K562 (cell line): ENCODE results near the gene TINAGL1. TPM values are rescaled to one million over a fixed set of nuclear protein-coding genes. Genes with fewer than 3 reads are reported as not detected.
A peak's percentile ranks its signal among the peaks of the same experiment; 100 is the strongest.

Experiments used
- ERF ChIP-seq: fragments of 450-650 bp; formaldehyde crosslinking; IDR thresholded peaks from 2 replicates; pipeline ENCODE4 v1.4.0; 2020; ENCODE audit warnings: mild to moderate bottlenecking, mixed read lengths
- FOXA1 ChIP-seq: fragments of 450-650 bp; IDR thresholded peaks from 2 replicates; pipeline ENCODE4 v1.6.1; 2016; ENCODE audit warnings: mild to moderate bottlenecking, borderline replicate concordance
- HMGN3 ChIP-seq: IDR thresholded peaks from 2 replicates; pipeline ENCODE4 v1.6.1; 2011; ENCODE audit warnings: borderline replicate concordance, low read depth, mild to moderate bottlenecking, mixed read lengths, low read length; ENCODE audit not compliant: insufficient read length; ENCODE audit errors: extremely low read depth
- KLF16 ChIP-seq: IDR thresholded peaks from 2 replicates; pipeline ENCODE4 v1.6.1; 2016; ENCODE audit warnings: antibody characterized with exemption
- NBN ChIP-seq: fragments of 450-650 bp; IDR thresholded peaks from 2 replicates; pipeline ENCODE4 v1.6.1; 2016; ENCODE audit warnings: low read depth, mild to moderate bottlenecking
- RHOXF2B ChIP-seq: fragments of 250-450 bp; sonication (Bioruptor Pico); conservative IDR thresholded peaks from 2 replicates; pipeline ENCODE4 v1.5.1; 2021
- SREBF1 ChIP-seq: fragments of 150-350 bp; IDR thresholded peaks from 2 replicates; pipeline ENCODE4 v1.6.1; 2014; ENCODE audit warnings: antibody characterized with exemption, low read depth, low read length, borderline replicate concordance
- TAF9B ChIP-seq: fragments of 450-650 bp; IDR thresholded peaks from 2 replicates; pipeline ENCODE4 v1.6.1; 2018; ENCODE audit warnings: mild to moderate bottlenecking; ENCODE audit not compliant: partially characterized antibody
- TCF3 ChIP-seq: sonication (generic); formaldehyde crosslinking; IDR thresholded peaks from 2 replicates; pipeline ENCODE4 v1.4.0; 2020; ENCODE audit warnings: mild to moderate bottlenecking, missing genetic modification reagents
- WHSC1 ChIP-seq: IDR thresholded peaks from one replicate; pipeline ENCODE4 v1.6.1; 2012; ENCODE audit warnings: low read length, control low read depth, inconsistent platforms
- ZFP36 ChIP-seq: fragments of 150-350 bp; IDR thresholded peaks from 2 replicates; pipeline ENCODE4 v1.6.1; 2018; ENCODE audit warnings: low read length, low read depth; ENCODE audit not compliant: partially characterized antibody
- ZNF589 ChIP-seq: fragments of 200-800 bp; sonication (Bioruptor generic); IDR thresholded peaks from 2 replicates; pipeline ENCODE4 v1.6.1; 2016; ENCODE audit warnings: low read depth, missing genetic modification characterization, missing compliant biosample characterization
- ZNF695 ChIP-seq: fragments of 450-650 bp; formaldehyde crosslinking; IDR thresholded peaks from 2 replicates; pipeline ENCODE4 v1.4.0; 2020; ENCODE audit warnings: mild to moderate bottlenecking, moderate library complexity
- ZNF766 ChIP-seq: fragments of 200-800 bp; sonication (Bioruptor generic); conservative IDR thresholded peaks from 2 replicates; pipeline ENCODE4 v1.6.1; 2016; ENCODE audit warnings: missing genetic modification characterization, missing compliant biosample characterization
- polyA plus RNA-seq, 8 experiments: library from polyadenylated mRNA; depleted of rRNA in 4 of 8; stranded (reverse) in 5 of 8; unstranded in 3 of 8; fragments of >200 nt; fragmentation: Nextera tagmentation in 2 of 8; fragmentation: Illumina TruSeq in 1 of 8; extraction: Ambion mirVana in 2 of 8; extraction: Trizol in 1 of 8; gene quantifications; 2 replicates each; pipeline versions ENCODE4 v1.2.1 to v1.2.3, GENCODE V29; 2011 to 2014; ENCODE audit warnings: inconsistent platforms in 1 of 8, missing spikeins in 1 of 8
- total RNA-seq, 7 experiments: library from RNA; depleted of rRNA in 6 of 7; stranded (reverse); fragments of >200 nt in 6 of 7; fragmentation: Illumina TruSeq in 2 of 7; extraction: Trizol in 2 of 7; gene quantifications; 2 replicates each; pipeline versions ENCODE4 v1.2.1 to v1.2.3, GENCODE V29; 2011 to 2021; ENCODE audit warnings: low replicate concordance in 1 of 7
- TF ChIP-seq, protein P1 (sequence below): sonication (generic); formaldehyde crosslinking; IDR thresholded peaks from 2 replicates; pipeline ENCODE4 v1.8.0; 2022; ENCODE audit warnings: missing genetic modification reagents, mild to moderate bottlenecking, moderate library complexity, borderline replicate concordance
- TF ChIP-seq, protein P2 (sequence below): fragments of 450-650 bp; IDR thresholded peaks from 2 replicates; pipeline ENCODE4 v1.6.1; 2016
- TF ChIP-seq, protein P3 (sequence below): fragments of 450-650 bp; formaldehyde crosslinking; IDR thresholded peaks from 2 replicates; pipeline ENCODE4 v1.4.0; 2020; ENCODE audit warnings: mild to moderate bottlenecking, moderate library complexity
- TF ChIP-seq, protein P4 (sequence below), 2 experiments: IDR thresholded peaks; 2 replicates each; pipeline ENCODE4 v1.6.1; 2012; ENCODE audit warnings: improper control_type of control experiment in 2 of 2, low read depth in 2 of 2, low read length in 2 of 2, borderline replicate concordance in 1 of 2
- TF ChIP-seq, protein P5 (sequence below): sonication (generic); formaldehyde crosslinking; IDR thresholded peaks from 2 replicates; pipeline ENCODE4 v1.8.1; 2022; ENCODE audit warnings: missing genetic modification reagents

Gene TINAGL1
- total and polyA plus RNA-seq, 9 of the 15 experiments (the other 6 are each of a cell fraction or from before 2014, with no cell fraction given), result 0.04 to 1.2 (median 0.07) TPM; not detected in 4

DNA sequence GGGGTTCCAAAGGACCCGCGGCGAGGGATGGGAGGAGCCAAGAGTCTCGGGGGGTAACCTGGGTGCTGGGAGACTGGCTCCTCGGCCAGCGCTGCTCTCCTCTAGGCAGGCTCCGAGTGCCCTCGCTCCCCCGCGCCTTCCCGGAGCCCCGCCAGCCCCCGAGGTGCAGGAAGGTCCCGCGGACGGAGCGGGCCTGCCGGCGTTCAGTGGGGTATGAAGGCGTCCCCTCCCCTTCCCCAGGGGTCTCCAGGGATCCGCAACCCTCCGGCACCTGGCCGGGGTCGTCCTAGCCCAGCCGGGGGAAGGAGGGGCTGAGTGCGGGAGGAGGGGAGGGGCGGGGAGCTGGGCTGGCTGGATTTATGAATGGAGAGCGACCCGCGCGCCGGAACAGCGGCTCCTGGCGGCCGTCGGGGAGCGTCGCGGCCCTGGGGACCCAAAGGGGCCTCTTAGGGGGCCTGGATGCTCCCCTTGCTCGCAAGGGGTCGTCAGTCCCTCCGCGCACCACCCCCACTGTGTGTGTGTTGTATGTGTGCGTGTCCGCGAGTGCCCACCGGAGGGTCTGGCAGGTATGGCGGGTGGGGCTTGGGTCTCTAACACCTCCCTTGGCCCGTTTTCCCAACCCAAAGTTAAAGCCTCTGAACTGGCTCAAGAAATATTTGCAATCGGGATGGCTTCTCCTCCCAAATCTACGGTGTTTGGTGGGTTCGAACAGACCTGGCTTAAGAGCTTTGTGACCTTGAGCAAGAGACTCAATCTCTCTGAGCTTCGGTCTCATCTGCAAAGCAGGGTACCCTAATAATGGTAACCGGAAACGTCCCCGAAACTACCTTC, 41.8 kb downstream of the TINAGL1 start (continued):
- TF ChIP-seq HMGN3 (no peak), ZNF766 (CRISPR knock-in tag) (no peak), ZNF695 (CRISPR knock-in tag) (no peak), ZFP36 (no peak), TCF3 (CRISPR knock-in tag) (no peak), RHOXF2B (CRISPR knock-in tag) (no peak), KLF16 (0 out of 2 replicates have a peak, but pooled peaks have one; percentile 17), NBN (no peak), TAF9B (no peak), FOXA1 (no peak), SREBF1 (no peak), ERF (CRISPR knock-in tag) (no peak), ZNF589 (CRISPR knock-in tag) (no peak), WHSC1 (no peak)
- TF ChIP-seq, protein P1, sequence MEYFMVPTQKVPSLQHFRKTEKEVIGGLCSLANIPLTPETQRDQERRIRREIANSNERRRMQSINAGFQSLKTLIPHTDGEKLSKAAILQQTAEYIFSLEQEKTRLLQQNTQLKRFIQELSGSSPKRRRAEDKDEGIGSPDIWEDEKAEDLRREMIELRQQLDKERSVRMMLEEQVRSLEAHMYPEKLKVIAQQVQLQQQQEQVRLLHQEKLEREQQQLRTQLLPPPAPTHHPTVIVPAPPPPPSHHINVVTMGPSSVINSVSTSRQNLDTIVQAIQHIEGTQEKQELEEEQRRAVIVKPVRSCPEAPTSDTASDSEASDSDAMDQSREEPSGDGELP, result peak; percentile 35; the same call in 1 of the 2 replicates
- TF ChIP-seq, protein P2, sequence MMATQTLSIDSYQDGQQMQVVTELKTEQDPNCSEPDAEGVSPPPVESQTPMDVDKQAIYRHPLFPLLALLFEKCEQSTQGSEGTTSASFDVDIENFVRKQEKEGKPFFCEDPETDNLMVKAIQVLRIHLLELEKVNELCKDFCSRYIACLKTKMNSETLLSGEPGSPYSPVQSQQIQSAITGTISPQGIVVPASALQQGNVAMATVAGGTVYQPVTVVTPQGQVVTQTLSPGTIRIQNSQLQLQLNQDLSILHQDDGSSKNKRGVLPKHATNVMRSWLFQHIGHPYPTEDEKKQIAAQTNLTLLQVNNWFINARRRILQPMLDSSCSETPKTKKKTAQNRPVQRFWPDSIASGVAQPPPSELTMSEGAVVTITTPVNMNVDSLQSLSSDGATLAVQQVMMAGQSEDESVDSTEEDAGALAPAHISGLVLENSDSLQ, result no peak
- TF ChIP-seq, protein P3, sequence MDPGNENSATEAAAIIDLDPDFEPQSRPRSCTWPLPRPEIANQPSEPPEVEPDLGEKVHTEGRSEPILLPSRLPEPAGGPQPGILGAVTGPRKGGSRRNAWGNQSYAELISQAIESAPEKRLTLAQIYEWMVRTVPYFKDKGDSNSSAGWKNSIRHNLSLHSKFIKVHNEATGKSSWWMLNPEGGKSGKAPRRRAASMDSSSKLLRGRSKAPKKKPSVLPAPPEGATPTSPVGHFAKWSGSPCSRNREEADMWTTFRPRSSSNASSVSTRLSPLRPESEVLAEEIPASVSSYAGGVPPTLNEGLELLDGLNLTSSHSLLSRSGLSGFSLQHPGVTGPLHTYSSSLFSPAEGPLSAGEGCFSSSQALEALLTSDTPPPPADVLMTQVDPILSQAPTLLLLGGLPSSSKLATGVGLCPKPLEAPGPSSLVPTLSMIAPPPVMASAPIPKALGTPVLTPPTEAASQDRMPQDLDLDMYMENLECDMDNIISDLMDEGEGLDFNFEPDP (CRISPR knock-in tag), result no peak
- TF ChIP-seq, protein P4, sequence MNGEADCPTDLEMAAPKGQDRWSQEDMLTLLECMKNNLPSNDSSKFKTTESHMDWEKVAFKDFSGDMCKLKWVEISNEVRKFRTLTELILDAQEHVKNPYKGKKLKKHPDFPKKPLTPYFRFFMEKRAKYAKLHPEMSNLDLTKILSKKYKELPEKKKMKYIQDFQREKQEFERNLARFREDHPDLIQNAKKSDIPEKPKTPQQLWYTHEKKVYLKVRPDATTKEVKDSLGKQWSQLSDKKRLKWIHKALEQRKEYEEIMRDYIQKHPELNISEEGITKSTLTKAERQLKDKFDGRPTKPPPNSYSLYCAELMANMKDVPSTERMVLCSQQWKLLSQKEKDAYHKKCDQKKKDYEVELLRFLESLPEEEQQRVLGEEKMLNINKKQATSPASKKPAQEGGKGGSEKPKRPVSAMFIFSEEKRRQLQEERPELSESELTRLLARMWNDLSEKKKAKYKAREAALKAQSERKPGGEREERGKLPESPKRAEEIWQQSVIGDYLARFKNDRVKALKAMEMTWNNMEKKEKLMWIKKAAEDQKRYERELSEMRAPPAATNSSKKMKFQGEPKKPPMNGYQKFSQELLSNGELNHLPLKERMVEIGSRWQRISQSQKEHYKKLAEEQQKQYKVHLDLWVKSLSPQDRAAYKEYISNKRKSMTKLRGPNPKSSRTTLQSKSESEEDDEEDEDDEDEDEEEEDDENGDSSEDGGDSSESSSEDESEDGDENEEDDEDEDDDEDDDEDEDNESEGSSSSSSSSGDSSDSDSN (IDR thresholded peaks at IDR 0.05; ENCODE audit: borderline replicate concordance in 1 of 2, low read depth in 2 of 2, low read length in 2 of 2), result no peak
- TF ChIP-seq, protein P5, sequence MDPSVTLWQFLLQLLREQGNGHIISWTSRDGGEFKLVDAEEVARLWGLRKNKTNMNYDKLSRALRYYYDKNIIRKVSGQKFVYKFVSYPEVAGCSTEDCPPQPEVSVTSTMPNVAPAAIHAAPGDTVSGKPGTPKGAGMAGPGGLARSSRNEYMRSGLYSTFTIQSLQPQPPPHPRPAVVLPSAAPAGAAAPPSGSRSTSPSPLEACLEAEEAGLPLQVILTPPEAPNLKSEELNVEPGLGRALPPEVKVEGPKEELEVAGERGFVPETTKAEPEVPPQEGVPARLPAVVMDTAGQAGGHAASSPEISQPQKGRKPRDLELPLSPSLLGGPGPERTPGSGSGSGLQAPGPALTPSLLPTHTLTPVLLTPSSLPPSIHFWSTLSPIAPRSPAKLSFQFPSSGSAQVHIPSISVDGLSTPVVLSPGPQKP (CRISPR knock-in tag), result no peak
